Fibroblast of villous mesenchyme (primary cell): ENCODE measurements around the gene STK38. TPM values are rescaled to one million over a fixed set of nuclear protein-coding genes. Genes with fewer than 3 reads are reported as not detected.

Experiments used
- DNase-seq: peaks from one replicate; pipeline ENCODE4 v3.0.0-alpha.2; 2010; ENCODE audit warnings: low read depth
- H3K4me3 ChIP-seq: 2 replicates; pipeline ENCODE4 v1.5.1; 2011; ENCODE audit warnings: low read depth, mild to moderate bottlenecking, low read length
- CTCF ChIP-seq: IDR thresholded peaks from 2 replicates; pipeline ENCODE4 v1.5.1; 2012; ENCODE audit warnings: low read depth, mild to moderate bottlenecking, low read length; ENCODE audit not compliant: insufficient read depth
- total RNA-seq: library from RNA; depleted of rRNA; stranded (reverse); fragments of >200 nt; gene quantifications from 2 replicates; pipeline ENCODE4 v1.2.3, GENCODE V29; 2012

STK38 gene
- total RNA-seq, 1 donor: 55.3 TPM

GRCh38 chr6:36523936-36524499, 23.3 kb downstream of the STK38 start:
- no peak for TF ChIP-seq CTCF
- DNase-seq: no peak
- H3K4me3 ChIP-seq: no peak overlapping the region

- no peak for DNase-seq
- TF ChIP-seq CTCF: no peak
- H3K4me3 ChIP-seq: no peak overlapping the region
Measured at GRCh38 chr6:36523451-36523850, 23.8 kb downstream of the STK38 start.

- TF ChIP-seq CTCF: no peak
Measured at GRCh38 chr6:36519352-36519751, 27.9 kb downstream of the STK38 start.

GRCh38 chr6:36517408-36517807, 29.9 kb downstream of the STK38 start:
- no peak overlapping the region for H3K4me3 ChIP-seq
- TF ChIP-seq CTCF: no peak
- DNase-seq: no peak

More at GRCh38 chr6:36519352-36519751, 27.9 kb downstream of the STK38 start:
- no peak for DNase-seq
- no peak overlapping the region for H3K4me3 ChIP-seq

GRCh38 chr6:36516988-36517387, 30.3 kb downstream of the STK38 start:
- no peak for TF ChIP-seq CTCF
- no peak for DNase-seq
- H3K4me3 ChIP-seq: no peak overlapping the region

- no peak for DNase-seq
- no peak overlapping the region for H3K4me3 ChIP-seq
- no peak for TF ChIP-seq CTCF
Measured at GRCh38 chr6:36516559-36516958, 30.7 kb downstream of the STK38 start.

- no peak overlapping the region for H3K4me3 ChIP-seq
- no peak for DNase-seq
- no peak for TF ChIP-seq CTCF
Measured at GRCh38 chr6:36515844-36516243, 31.4 kb downstream of the STK38 start.
